DLD1 (cell line): ENCODE measurements around the gene PRRG2.

Source experiments
- in situ Hi-C: cut with HindIII; loops from 2 replicates; pipeline ENCODE4 v1.10.0; 2017; ENCODE audit warnings: low sequenced_read_pairs

The PRRG2 gene

DNA sequence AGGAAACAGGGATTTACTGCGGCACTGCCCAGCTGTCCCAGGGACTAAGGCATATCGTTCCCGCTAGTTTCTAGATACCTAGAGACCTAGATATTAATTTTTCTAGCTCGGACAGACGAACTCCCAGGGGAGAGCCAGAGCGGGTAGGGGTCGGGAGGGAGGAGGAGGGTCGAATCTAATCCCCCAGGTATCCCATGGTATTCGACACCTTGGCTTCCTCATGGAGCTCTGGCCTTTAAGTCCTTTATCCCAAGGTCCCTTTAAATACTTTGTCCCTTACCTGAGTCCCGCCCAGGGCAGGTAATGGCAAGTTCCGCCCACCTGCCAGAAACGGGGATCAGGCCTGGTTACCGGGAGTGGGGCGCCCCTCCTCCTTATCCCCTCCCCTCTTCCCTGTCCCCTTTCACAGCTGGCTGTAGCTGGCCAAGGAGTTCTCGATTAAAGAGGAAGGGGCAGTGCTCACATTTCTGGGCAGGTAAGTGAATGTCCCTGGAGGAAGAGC, at the start of gene PRRG2:
TSS of gene PRRG2 (plus strand) at position 310 of the 502 bp plus-strand sequence. CDS start 1,904 bp downstream, outside the sequence.
- in situ Hi-C loops = no loop called here

DNA sequence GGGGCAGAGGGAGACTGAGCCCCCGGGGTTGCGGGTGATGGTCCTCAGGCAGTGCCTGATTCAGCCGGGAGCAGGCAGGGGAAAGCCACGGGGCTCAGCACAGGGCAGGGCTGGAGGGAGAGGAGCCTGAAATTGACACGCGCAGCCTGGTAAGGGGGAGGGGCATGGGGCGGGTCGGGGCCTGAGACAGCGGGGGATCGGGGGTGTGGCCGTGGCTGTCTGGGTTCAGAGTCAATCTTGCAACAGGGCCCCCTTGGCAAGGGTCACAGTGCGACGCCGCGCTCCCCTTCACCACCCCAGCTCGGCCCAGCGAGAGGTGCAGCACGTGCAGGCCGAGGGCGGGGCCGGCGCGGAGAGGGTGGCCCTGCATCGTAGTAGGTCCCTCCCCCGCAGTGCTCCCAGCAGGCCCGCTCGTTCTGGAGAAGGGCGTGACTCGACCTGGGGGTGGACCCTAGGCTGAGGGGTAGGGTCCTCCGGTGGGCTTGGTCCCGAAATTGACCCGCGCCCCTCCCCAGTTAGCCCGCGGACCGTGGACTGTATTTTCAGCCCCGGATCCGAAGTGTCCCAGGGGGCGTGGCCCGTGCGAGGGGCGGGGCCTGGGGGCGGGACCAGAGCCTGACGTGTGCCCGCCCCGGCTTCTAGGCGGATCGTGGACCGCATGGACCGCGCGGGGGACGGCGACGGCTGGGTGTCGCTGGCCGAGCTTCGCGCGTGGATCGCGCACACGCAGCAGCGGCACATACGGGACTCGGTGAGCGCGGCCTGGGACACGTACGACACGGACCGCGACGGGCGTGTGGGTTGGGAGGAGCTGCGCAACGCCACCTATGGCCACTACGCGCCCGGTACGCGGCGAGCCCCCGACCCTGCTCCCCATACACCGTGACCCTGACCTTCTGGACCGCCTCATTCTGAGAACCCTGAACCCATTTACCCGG, 47.3 kb upstream of the PRRG2 start:
- in situ Hi-C loops = no loop called here

DNA sequence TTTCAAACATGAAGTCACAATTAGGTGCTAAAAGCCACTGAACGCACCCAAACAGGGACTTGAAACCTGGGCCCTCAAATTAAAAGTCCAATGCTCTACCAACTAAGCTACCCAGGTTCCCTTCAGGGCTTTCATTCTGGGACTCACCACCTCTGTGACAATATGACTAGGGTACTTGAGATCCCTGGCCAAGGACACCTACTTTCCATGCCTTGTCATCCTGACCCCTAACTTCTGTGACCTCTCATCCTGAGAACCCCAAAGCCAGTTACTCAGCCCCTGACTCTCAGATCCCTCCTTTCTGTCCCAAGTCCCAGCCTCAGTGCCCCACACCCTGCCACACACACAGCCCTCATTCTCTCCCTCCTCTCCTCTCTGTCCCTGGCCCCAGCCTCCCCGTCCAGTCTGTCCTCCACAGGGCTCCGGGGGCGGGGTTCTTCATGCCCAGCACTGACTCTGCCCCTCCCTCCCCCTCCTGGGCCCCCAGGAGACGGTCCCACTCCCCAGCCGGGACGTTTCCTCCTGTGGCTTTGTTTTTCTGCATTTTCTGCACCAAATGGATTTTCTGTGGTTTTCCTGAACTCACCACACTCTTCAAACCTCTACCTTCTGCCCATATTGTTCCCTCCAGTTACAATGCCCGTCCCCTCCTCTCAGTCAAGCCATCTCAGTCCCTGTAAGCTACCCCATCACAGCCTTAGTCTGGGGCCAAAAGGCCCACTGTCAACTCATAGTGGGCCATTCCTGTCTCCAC, 46.3 kb upstream of the PRRG2 start:
- in situ Hi-C loops = no loop called here

DNA sequence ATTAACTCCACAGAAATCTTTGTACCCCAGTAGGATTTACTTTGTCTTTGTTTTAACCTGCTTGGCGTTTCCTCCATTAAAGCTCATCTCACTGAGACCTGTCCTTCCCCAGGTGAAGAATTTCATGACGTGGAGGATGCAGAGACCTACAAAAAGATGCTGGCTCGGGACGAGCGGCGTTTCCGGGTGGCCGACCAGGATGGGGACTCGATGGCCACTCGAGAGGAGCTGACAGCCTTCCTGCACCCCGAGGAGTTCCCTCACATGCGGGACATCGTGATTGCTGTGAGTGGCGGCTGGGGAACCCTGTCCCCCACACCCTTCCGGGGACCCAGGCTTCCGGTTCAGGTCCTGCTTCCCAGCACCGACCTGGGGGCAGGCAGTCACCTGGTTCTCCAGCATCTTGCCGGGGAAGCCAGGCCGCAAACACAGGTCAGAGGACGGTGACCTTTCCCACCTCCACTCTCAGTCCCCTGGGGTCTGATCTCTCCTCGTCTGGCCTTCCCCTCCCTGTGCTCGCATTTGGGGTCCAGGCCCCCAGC, 44.1 kb upstream of the PRRG2 start:
- in situ Hi-C loops = no loop called here

DNA sequence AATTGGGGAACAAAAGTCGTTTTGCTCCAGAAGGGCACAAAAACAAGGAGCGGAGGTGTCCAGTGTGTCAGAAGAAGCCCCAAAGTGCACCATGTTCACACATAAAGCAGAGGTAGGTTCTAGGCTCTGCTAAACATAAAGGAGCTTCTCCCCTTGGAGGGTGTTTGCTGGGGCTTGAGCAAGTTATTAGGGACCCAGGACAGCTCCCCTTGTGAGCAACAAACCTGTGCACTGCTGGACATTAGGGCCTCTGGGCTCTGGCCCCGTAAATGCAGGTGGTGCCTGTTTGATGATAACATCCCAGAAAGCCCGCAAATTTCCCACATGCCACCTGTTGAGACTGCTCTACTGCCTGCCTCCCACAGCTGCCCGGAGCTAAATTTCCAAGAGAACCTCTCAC, 42.5 kb upstream of the PRRG2 start:
- in situ Hi-C loops = no loop called here

DNA sequence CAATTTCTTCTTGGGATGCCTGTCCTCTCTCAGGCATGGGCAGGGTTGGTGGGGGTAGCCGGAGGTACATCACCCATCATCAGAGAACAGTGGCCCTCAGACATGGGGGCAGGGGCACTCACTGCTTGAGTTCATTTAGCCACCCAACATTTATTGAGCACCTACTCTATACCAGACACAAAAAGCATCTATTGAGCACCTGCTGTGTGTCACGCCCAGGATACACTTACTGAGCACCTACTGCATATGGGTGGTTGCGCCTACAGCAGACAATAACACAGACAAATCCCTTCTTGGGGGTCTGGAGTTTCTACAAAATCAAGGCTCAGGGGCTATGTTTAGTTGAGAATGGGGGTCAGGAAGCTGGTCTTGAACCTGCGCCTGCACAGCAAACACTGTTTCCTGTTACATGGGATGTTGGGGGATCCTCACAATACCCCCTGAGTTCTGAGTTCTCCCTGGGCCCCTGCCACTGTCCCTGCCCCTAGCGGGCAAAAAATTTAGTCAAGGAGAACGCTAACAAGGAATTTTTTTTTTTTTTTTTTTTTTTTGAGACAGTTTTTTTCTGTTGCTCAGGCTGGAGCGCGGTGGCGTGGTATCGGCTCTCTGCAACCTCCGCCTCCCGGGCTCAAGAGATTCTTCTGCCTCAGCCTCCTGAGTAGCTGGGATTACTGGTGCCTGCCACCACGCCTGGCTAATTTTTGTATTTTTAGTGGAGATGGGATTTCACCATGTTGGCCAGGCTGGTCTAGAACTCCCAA, 41.7 kb upstream of the PRRG2 start:
- in situ Hi-C loops = no loop called here

DNA sequence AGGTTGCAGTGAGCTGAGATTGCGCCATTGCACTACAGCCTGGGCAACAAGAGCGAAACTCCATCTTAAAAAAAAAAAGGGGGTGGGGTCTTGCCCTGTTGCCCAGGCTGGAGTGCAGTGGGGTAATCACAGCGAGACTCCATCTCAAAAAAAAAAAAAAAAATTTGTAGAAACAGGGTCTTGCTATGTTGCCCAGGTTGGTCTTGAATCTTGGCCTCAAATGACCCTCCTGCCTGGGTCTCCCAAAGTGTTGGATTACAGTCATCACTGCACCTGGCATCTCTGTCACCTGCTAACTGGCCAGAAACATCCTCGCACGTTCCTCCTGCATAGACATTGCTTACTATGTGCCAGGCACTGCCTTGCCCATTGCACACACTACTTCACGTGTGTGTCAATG, 39.2 kb upstream of the PRRG2 start:
- in situ Hi-C loops = no loop called here

DNA sequence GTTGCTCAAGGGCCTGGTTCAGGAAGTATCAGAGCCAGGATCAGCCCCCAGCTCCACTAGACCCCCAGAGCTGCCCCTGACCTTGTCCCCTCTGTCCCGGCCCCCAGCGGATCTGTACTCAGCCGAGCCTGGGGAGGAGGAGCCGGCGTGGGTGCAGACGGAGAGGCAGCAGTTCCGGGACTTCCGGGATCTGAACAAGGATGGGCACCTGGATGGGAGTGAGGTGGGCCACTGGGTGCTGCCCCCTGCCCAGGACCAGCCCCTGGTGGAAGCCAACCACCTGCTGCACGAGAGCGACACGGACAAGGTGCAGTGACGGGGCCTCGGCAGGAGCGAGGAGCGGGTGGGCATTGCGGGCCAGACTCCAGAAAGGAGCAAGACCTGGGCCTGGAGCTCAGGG, 38.7 kb upstream of the PRRG2 start:
- in situ Hi-C loops = no loop called here

DNA sequence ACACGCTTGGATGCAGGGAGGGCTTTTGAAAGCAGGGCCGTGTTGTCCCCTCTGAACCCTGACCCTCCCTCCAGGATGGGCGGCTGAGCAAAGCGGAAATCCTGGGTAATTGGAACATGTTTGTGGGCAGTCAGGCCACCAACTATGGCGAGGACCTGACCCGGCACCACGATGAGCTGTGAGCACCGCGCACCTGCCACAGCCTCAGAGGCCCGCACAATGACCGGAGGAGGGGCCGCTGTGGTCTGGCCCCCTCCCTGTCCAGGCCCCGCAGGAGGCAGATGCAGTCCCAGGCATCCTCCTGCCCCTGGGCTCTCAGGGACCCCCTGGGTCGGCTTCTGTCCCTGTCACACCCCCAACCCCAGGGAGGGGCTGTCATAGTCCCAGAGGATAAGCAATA, 38.1 kb upstream of the PRRG2 start:
- in situ Hi-C loops = no loop called here

DNA sequence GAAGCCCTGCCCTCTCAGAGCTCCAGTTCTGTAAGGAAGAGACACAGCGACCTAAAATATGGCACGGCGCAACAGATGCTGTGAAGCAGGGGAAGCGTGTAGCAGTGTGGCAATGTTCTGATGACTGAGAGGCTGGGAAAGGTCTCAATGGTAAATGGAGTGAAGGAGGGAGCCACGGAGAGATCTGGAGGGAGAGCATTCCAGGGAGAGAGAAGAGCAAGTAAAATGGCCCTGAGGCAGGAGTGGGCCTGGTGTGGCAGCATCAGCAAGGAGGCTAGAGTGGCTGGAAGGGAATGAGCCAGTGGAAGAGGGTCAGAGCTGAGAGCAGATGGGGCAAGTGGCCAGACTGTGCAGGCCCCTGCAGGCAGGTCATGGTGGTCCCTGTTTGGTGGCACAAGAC, 37.0 kb upstream of the PRRG2 start:
- in situ Hi-C loops = no loop called here

DNA sequence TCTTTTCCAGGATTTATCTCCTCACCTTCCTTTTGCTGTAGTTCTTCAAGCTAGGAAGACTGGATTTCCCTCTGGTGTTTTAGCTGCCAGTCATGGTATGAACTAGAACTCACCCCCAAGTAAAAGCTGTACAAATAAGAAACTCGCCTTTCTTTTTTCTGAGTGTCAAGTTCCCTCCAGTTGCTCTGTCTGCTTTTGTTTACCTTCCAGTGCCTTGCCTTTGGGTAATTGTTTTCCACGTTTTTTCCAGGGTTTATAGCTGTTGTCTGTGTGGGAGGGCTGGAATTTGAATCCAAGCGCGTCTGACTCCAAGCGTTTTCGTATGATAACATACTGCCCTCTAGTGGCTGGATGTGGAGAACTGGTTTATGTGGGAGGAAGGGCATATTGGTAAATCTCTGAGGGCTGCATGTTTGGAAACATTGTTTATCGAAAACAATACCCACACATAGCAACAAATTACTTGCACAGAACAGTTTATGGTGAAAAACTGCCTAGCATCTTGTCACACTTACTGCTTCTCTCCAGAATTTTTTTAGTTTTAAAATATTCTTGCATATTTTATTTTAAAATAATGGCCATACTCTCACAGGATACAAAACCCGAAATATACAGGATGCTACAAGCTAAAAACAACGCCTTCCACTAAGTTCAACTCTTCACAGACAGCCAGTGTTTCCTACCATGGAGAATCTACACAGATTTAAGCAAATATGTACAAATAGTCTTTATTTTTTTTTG, 34.1 kb upstream of the PRRG2 start:
- in situ Hi-C loops = no loop called here

DNA sequence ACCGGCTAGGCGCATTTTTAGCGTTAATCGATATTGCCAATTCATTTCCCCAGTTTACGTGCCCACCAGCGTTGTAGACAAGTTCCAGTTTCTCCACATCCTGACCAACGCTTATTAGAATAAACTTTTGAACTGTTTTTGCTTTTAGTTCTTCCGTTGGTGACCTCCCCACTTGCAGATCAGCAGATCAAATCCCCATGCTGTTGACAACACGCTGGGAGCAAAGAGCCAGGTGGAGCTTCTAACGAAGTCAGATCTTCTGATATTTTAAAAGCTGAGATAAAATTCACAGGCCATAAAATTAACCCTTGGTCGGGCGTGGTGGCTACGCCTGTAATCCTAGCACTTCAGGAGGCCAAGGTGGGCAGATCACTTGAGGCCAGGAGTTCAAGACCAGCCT, 32.1 kb upstream of the PRRG2 start:
- in situ Hi-C loops = no loop called here

DNA sequence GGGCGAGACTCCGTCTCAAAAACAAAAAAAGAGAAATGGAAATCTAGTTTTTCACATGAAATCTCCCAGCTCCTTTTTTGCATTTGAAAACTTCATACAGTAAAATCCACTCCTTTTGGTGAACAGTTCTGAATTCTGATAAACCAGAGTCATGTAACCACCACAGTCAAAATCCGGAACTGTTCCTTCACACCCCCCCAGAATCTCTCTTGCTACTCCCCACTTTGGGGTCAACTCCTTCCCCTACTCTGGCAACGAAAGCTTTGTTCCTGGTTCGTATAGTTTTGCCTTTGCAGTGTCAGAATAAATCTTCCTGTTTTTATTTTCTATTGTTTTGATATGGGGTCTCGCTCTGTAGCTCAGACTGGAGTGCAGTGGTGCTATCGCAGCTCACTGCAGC, 29.6 kb upstream of the PRRG2 start:
- in situ Hi-C loops = no loop called here

DNA sequence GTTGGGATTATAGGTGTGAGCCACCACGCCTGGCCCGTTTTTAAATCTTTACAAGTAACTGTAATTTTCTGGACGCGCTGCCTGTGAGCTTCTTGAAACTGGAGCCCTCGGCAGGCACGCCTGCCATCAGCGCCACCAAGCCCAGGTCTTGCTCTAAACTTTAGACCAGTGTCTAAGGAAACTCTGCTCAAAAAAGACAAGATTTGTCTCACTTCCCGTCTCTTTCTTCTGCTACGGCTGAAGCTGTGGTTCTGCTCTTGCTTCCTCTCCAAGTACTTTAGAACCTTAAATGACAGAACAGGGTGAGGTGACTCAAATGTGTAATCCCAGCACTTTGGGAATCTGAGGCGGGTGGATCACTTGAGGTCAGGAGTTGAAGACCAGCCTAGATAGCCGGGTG, 28.4 kb upstream of the PRRG2 start:
- in situ Hi-C loops = no loop called here

DNA sequence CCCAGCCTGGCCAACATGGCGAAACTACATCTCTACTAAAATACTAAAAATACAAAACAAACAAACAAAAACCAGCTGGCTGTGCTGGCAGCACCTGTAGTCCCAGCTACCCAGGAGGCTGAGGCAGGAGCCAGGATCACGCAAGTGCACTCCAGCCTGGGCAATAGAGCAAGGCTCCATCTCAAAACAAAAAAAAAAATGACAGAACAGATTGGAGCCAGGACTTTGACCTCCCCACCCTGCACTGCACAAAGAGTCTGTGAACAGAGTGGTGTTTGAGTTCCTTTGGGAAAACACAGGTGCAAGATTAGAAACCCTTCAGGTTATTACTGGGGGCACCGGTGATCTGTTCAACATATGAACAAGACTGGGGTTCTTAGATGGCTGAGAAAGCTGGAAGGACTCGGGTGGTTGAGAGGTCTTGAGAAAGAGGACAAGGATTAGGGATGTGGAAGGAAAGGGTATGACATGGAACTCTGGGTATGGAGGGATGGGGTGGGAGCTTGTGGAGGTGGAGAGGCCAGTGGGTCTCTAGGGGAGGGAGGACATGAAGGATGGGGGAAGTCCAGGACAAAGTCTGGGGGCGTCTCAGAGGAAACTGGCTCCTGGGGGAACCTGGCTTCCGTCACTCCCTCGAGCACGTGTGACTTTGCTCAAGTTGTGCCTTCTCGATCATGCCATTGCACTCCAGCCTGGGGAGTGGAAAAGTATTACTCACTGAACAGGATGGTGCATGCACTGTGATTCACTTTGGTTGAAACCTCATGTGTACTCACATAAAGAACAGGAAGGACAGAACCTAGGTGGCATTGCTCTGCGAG, 27.5 kb upstream of the PRRG2 start:
- in situ Hi-C loops = no loop called here

DNA sequence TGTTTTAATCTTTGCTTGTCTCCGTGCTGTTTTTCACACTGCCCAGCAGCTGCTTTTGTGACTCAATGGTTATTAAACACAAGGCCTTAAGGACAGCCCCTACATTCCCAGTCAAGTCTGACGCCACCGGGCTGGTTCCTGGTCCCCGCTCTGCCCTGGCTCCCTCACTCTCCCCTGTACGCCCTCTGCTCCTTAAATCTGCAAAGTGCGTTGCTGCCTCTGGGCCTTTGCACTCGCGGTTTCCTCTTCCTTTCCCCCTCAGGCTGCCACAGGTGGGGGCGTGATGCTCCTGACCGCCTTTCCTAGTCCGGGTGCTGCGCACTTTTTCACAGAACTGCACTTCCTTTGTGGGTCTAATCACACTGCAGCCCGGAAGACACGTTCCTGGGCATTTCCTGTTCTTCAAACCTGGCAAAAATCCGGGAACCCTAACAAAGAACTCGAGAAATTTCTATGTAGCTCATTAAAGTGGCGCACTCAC, 26.4 kb upstream of the PRRG2 start:
- in situ Hi-C loops = no loop called here

DNA sequence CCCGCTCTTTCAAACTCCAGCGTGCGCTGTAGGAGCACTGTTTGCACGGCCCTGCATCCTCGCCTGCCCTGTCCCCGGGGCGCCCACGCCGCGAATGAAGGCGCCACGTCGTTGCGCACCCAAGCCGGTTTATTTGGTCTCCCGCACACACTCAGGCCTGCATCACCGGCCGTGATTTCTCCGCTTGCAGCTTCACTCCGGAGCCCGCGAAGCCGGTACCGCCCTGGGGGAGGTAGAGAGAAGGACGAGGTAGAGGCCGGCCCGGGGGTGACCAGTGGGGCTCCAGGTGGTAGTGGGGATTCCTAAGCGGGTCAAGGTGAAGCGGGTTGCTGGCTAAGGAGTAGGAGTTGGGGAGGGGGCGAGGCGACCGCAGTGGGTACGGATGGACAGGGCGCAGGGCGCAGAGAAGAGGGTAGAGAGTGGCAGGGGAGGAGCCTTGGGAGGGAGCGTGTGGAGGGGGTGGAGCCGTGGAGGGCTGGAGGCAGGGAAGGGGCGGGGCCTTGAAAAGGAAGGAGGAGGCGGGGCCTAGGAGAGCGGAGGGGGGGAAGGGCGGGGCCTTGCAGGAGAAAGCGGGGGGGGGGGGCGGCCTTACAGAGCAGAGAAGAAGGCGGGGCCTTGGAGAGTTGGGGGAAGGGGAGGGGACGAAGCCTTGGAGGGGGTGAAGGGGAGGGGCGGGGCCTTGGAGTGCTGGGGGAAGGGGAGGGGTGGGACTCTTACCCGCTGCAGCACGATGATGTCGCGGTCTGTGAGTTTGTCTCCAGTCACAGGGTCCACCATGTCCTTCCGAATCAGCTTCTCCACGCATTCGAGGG, 25.3 kb upstream of the PRRG2 start:
- in situ Hi-C loops = no loop called here
